HepG2 (cell line): ENCODE measurements around the gene VWA3B. TPM values are rescaled to one million over a fixed set of nuclear protein-coding genes. Genes with fewer than 3 reads are reported as not detected.

Source experiments
- ATAC-seq: fragments of 200-7000 bp; cut with Tn5 transposase; 3 replicates; pipeline ENCODE4 v1.9.1; 2020; ENCODE audit warnings: mild to moderate bottlenecking, moderate library complexity
- BruUV-seq: library from RNA; stranded (reverse); fragments of 400-500 nt; replicated peaks from 2 replicates; lab custom pipeline; 2021; lab: Mats Ljungman, UMichigan
- CTCF ChIA-PET: fragments of 300-600 bp; formaldehyde crosslinking; extraction: SDS; loops from one replicate; lab custom pipeline; 2021; ENCODE audit warnings: low total read pairs, inconsistent platforms, low intra/inter-chr PET ratio; lab: Yijun Ruan, JAX
- POLR2A ChIA-PET: fragments of 350-600 bp; sonication (Branson Sonifier 250); formaldehyde crosslinking; loops from one replicate; lab custom pipeline; 2020; ENCODE audit warnings: antibody characterized with exemption, inconsistent platforms; lab: Yijun Ruan, JAX
- DNase-seq: peaks from one replicate; pipeline ENCODE4 v3.0.0-alpha.2; 2015; ENCODE audit warnings: low spot score
- FAIRE-seq: peaks from 3 replicates; lab custom pipeline; 2011; peaks lifted over from hg19 to GRCh38; lab: Jason Lieb, UNC
- H2AFZ ChIP-seq: one replicate; pipeline ENCODE4 v1.6.1; 2011; ENCODE audit warnings: low read length, inconsistent platforms
- H3K27ac ChIP-seq: fragments of 300-600 bp; 3 replicates; pipeline ENCODE4 v1.8.0; 2011; ENCODE audit warnings: mixed run types, mild to moderate bottlenecking, mixed read lengths, low read length, inconsistent platforms; ENCODE audit not compliant: insufficient read depth; ENCODE audit errors: extremely low read length
- H3K27me3 ChIP-seq, 2 experiments: fragments of 200-600 bp in 1 of 2; 2 replicates in 1 of 2; 3 replicates in 1 of 2; pipeline versions ENCODE4 v1.6.0 to v1.8.0; 2011; ENCODE audit warnings: low read length in 2 of 2, mild to moderate bottlenecking in 2 of 2, moderate library complexity in 2 of 2, inconsistent platforms in 1 of 2; ENCODE audit not compliant: insufficient read depth in 2 of 2, control insufficient read depth in 1 of 2
- H3K36me3 ChIP-seq, 2 experiments: fragments of 200-600 bp in 1 of 2; replicated peaks in 1 of 2; 2 replicates in 1 of 2; 3 replicates in 1 of 2; pipeline versions ENCODE4 v1.5.1 to v1.8.0; 2011; ENCODE audit warnings: low read length in 2 of 2, inconsistent platforms in 1 of 2; ENCODE audit not compliant: insufficient read depth in 2 of 2, control insufficient read depth in 1 of 2
- H3K4me1 ChIP-seq: 2 replicates; pipeline ENCODE4 v1.5.1; 2012; ENCODE audit warnings: low read length, inconsistent platforms; ENCODE audit not compliant: insufficient read depth
- H3K4me2 ChIP-seq: 2 replicates; pipeline ENCODE4 v1.6.0; 2011; ENCODE audit warnings: low read depth, low read length, inconsistent platforms
- H3K4me3 ChIP-seq, 3 experiments: fragments of 200-600 bp in 1 of 3; sonication (generic), shearing (Covaris generic) in 1 of 3; replicated peaks in 1 of 3; 2 replicates each; pipeline ENCODE4 v1.5.1; 2011 to 2016; ENCODE audit warnings: low read length in 3 of 3, inconsistent platforms in 2 of 3, low read depth in 2 of 3, mild to moderate bottlenecking in 2 of 3, control low read depth in 1 of 3, mixed read lengths in 1 of 3; ENCODE audit not compliant: insufficient read depth in 1 of 3
- H3K79me2 ChIP-seq: one replicate; pipeline ENCODE4 v1.6.1; 2011; ENCODE audit warnings: low read length, inconsistent platforms; ENCODE audit not compliant: insufficient read depth
- H3K9ac ChIP-seq: 2 replicates; pipeline ENCODE4 v1.6.0; 2011; ENCODE audit warnings: mild to moderate bottlenecking, low read depth, low read length, inconsistent platforms; ENCODE audit not compliant: insufficient read depth
- H3K9me3 ChIP-seq: 2 replicates; pipeline ENCODE4 v1.5.1; 2012; ENCODE audit warnings: mild to moderate bottlenecking, low read length
- H4K20me1 ChIP-seq: 2 replicates; pipeline ENCODE4 v1.6.0; 2011; ENCODE audit warnings: inconsistent platforms, mild to moderate bottlenecking, low read length, moderate library complexity; ENCODE audit not compliant: insufficient read depth
- AKAP8 ChIP-seq: sonication (generic); formaldehyde crosslinking; IDR thresholded peaks from 2 replicates; pipeline ENCODE4 v1.5.1; 2020; ENCODE audit warnings: mild to moderate bottlenecking, missing genetic modification reagents
- FLYWCH1 ChIP-seq: sonication (generic); formaldehyde crosslinking; IDR thresholded peaks from 2 replicates; pipeline ENCODE4 v1.8.1; 2023; ENCODE audit warnings: mild to moderate bottlenecking, missing genetic modification reagents
- FOXP4 ChIP-seq: sonication (generic); formaldehyde crosslinking; IDR thresholded peaks from 2 replicates; pipeline ENCODE4 v1.4.0; 2020; ENCODE audit warnings: missing genetic modification reagents
- GABPA ChIP-seq, 2 experiments: IDR thresholded peaks; 2 replicates each; pipeline ENCODE4 v1.6.1; 2011 to 2016; ENCODE audit warnings: low read depth in 2 of 2, low read length in 1 of 2, missing biosample characterization in 1 of 2, missing genetic modification characterization in 1 of 2
- MIER2 ChIP-seq: IDR thresholded peaks from 2 replicates; pipeline ENCODE4 v1.6.1; 2016; ENCODE audit warnings: missing biosample characterization, missing genetic modification reagents
- STAG1 ChIP-seq: sonication (generic); formaldehyde crosslinking; IDR thresholded peaks from 2 replicates; pipeline ENCODE4 v1.4.0; 2020; ENCODE audit warnings: missing genetic modification reagents
- TBP ChIP-seq: sonication (generic); formaldehyde crosslinking; IDR thresholded peaks from 2 replicates; pipeline ENCODE4 v1.5.0; 2020; ENCODE audit warnings: missing genetic modification reagents
- ZBTB3 ChIP-seq: sonication (generic); formaldehyde crosslinking; IDR thresholded peaks from 2 replicates; pipeline ENCODE4 v1.4.0; 2020; ENCODE audit warnings: low read depth, mild to moderate bottlenecking, moderate library complexity, missing genetic modification reagents, borderline replicate concordance
- ZGPAT ChIP-seq: IDR thresholded peaks from 2 replicates; pipeline ENCODE4 v1.6.1; 2016; ENCODE audit warnings: mild to moderate bottlenecking
- ZNF629 ChIP-seq: sonication (generic); formaldehyde crosslinking; conservative IDR thresholded peaks from 2 replicates; pipeline ENCODE4 v1.5.0; 2020; ENCODE audit warnings: missing genetic modification reagents
- ZNF766 ChIP-seq: sonication (generic); formaldehyde crosslinking; IDR thresholded peaks from 2 replicates; pipeline ENCODE4 v1.5.0; 2020; ENCODE audit warnings: missing genetic modification reagents, borderline replicate concordance
- WGBS: methylation state at CpG from one replicate; pipeline ENCODE4 v1.1.6; 2017; ENCODE audit warnings: low lambda C conversion rate; 5-methylcytosine and 5-hydroxymethylcytosine counted together
- in situ Hi-C: cut with HindIII; loops from 2 replicates; pipeline ENCODE4 v1.10.0; 2017; ENCODE audit warnings: low pct_unique_long_range_greater_than_20kb; ENCODE audit not compliant: extremely low pct_ligation_motif_present
- intact Hi-C: fragments of 100-400 bp; cut with micrococcal nuclease; formaldehyde crosslinking; loops from one replicate; pipeline ENCODE4 v1.10.0; 2022; ENCODE audit not compliant: unreplicated experiment
- polyA plus RNA-seq, 8 experiments: library from polyadenylated mRNA; depleted of rRNA in 3 of 8; stranded (reverse) in 7 of 8; unstranded in 1 of 8; fragments of >200 nt; fragmentation: Illumina TruSeq in 4 of 8; extraction: Trizol in 4 of 8; gene quantifications; 2 replicates each; pipeline versions ENCODE4 v1.2.1 to v1.2.3, GENCODE V29; 2011 to 2016; ENCODE audit warnings: low read depth in 4 of 8, missing spikeins in 1 of 8, mixed read lengths in 1 of 8; ENCODE audit not compliant: insufficient read depth in 1 of 8
- total RNA-seq, 5 experiments: library from RNA; depleted of rRNA; stranded (reverse); fragments of >200 nt; fragmentation: Illumina TruSeq; extraction: Trizol; gene quantifications; 2 replicates each; pipeline ENCODE4 v1.2.3, GENCODE V29; 2016; ENCODE audit warnings: low read depth in 1 of 5
- TF ChIP-seq, protein P1 (sequence below): sonication (generic); formaldehyde crosslinking; IDR thresholded peaks from 2 replicates; pipeline ENCODE4 v1.5.0; 2020; ENCODE audit warnings: mild to moderate bottlenecking, missing genetic modification reagents, moderate library complexity

VWA3B gene
- total and polyA plus RNA-seq, 2 of the 13 experiments (the other 11 are each of a cell fraction or from before 2014, with no cell fraction given), result not detected

GRCh38 chr2:98078701-98079100 lies 8.3 kb upstream of the VWA3B start:
- Histone ChIP-seq H2AFZ (no peak overlapping the region), H3K27me3 (no peaks in the 10 kb centered on the region; a peak in 1 of 5 replicates), H3K9ac (no peak overlapping the region), H3K36me3 (no peaks in the 10 kb centered on the region), H3K4me1 (no peaks in the 10 kb centered on the region), H3K79me2 (no peaks in the 10 kb centered on the region)
- 4% methylated on average over 2 of the region's 2 CpGs for WGBS
- no peak for FAIRE-seq
- intact Hi-C loops, result no loop called here
- CTCF ChIA-PET, result no interaction called here
- no peak for TF ChIP-seq ZGPAT
- TF ChIP-seq GABPA (IDR thresholded peaks at IDR 0.05; ENCODE audit: low read depth, low read length), result no peak
- no peak for TF ChIP-seq GABPA (CRISPR knock-in tag; IDR thresholded peaks at IDR 0.05; ENCODE audit: low read depth)
- no peak for TF ChIP-seq FLYWCH1 (CRISPR knock-in tag)
- TF ChIP-seq TBP, result no peak
- TF ChIP-seq, all 625 proteins: peak for 0
- DNase-seq (no peak), ATAC-seq (no peak)
- BruUV-seq, result no TSS peak
- H4K20me1 ChIP-seq, result no peaks in the 10 kb centered on the region
- POLR2A ChIA-PET, result no interaction called here
- H3K4me2 ChIP-seq, result no peak overlapping the region
- H3K9me3 ChIP-seq, result 0 out of 2 replicates have a peak, but pooled peaks cover 8% of the 10 kb centered on the region
- no peak overlapping the region for H3K27ac ChIP-seq
- no peak overlapping the region for H3K4me3 ChIP-seq
- in situ Hi-C loops, result no loop called here

DNA sequence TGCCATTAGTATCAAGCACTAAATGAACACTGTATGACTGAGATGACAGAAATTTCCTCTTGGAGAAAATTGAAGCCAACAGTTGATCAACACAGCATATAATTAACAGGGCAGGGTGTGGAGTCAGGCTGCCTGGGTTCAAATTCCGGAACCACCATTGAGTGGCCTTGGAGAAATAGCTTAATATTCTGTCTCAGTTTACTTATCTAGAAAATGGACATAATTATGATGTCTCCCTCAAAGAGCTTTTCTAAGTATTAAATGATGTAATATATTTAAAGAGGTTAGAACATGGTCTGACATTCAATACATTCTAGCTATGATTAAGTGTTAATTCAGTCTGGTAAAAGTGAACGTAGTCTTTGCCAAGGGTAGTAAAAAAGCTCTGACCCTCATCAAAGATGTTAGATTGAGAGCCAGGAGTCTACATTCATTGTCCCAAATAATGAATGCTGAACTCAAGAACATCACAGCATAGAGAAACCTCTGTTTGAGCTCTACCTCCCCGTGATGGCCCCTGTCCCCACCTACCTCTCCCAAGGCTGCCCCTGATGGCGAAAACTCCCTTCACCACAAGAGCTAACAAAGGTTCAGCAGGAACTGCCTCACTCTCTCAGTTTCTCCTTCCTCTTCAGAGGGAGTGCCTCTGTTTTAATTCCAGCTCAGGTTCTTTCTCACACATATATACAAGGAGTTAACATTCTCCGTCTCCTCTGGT lies 2.7 kb upstream of the VWA3B start:
- H3K4me3 ChIP-seq, result no peak overlapping the region; a peak in 1 of 6 replicates
- no peak overlapping the region for H3K9ac ChIP-seq
- peak overlapping the region; percentile 53 for H3K4me2 ChIP-seq
- peaks cover 21% of the 10 kb centered on the region for H3K4me1 ChIP-seq
- ATAC-seq, result peak; percentile 74
- peak; percentile 13 for DNase-seq
- no peak overlapping the region for H3K27ac ChIP-seq
- no peak overlapping the region for H2AFZ ChIP-seq
- in situ Hi-C loops, result no loop called here
- intact Hi-C loops, result no loop called here
- H3K36me3 ChIP-seq, result no peaks in the 10 kb centered on the region
- H4K20me1 ChIP-seq, result no peaks in the 10 kb centered on the region
- CTCF ChIA-PET, result no interaction called here
- TF ChIP-seq ZNF766 (CRISPR knock-in tag) (0 out of 2 replicates have a peak, but pooled peaks have one; percentile 36), ZNF629 (peak; percentile 53), ZBTB3 (CRISPR knock-in tag) (no peak), MIER2 (no peak), AKAP8 (CRISPR knock-in tag) (no peak), STAG1 (CRISPR knock-in tag) (peak; percentile 17; the same call in 1 of the 2 replicates), FOXP4 (CRISPR knock-in tag) (0 out of 2 replicates have a peak, but pooled peaks have one; percentile 18)
- TF ChIP-seq, protein P1, sequence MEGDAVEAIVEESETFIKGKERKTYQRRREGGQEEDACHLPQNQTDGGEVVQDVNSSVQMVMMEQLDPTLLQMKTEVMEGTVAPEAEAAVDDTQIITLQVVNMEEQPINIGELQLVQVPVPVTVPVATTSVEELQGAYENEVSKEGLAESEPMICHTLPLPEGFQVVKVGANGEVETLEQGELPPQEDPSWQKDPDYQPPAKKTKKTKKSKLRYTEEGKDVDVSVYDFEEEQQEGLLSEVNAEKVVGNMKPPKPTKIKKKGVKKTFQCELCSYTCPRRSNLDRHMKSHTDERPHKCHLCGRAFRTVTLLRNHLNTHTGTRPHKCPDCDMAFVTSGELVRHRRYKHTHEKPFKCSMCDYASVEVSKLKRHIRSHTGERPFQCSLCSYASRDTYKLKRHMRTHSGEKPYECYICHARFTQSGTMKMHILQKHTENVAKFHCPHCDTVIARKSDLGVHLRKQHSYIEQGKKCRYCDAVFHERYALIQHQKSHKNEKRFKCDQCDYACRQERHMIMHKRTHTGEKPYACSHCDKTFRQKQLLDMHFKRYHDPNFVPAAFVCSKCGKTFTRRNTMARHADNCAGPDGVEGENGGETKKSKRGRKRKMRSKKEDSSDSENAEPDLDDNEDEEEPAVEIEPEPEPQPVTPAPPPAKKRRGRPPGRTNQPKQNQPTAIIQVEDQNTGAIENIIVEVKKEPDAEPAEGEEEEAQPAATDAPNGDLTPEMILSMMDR (CRISPR knock-in tag), result 0 out of 2 replicates have a peak, but pooled peaks have one; percentile 20
- TF ChIP-seq, all 625 proteins: peak for 5
- no peaks in the 10 kb centered on the region for H3K79me2 ChIP-seq
- 27% methylated on average over 5 of the region's 5 CpGs for whole genome bisulfite sequencing
- H3K9me3 ChIP-seq, result no peaks in the 10 kb centered on the region
- H3K27me3 ChIP-seq, result no peaks in the 10 kb centered on the region; a peak in 1 of 5 replicates
- FAIRE-seq, result peak; percentile 54
- no TSS peak for BruUV-seq
- POLR2A ChIA-PET, result no interaction called here
